Epithelial cell of proximal tubule (primary cell): ENCODE results near the gene CHD5. TPM values are rescaled to one million over a fixed set of nuclear protein-coding genes. Genes with fewer than 3 reads are reported as not detected.

Experiments
- DNase-seq: peaks from one replicate; pipeline ENCODE4 v3.0.0-alpha.2; 2011; ENCODE audit warnings: low read depth
- H3K4me3 ChIP-seq: 2 replicates; pipeline ENCODE4 v1.5.1; 2011; ENCODE audit warnings: low read depth, mild to moderate bottlenecking, low read length
- total RNA-seq: library from RNA; depleted of rRNA; stranded (reverse); fragments of >200 nt; gene quantifications from 2 replicates; pipeline ENCODE4 v1.2.3, GENCODE V29; 2015
- TF ChIP-seq, protein P1 (sequence below): conservative IDR thresholded peaks from 2 replicates; pipeline ENCODE4 v1.5.1; 2012; ENCODE audit warnings: low read depth, mild to moderate bottlenecking, low read length

The CHD5 gene
- total RNA-seq, 1 donor from 2014 or later = under 0.01 TPM

- TF ChIP-seq, protein P1, sequence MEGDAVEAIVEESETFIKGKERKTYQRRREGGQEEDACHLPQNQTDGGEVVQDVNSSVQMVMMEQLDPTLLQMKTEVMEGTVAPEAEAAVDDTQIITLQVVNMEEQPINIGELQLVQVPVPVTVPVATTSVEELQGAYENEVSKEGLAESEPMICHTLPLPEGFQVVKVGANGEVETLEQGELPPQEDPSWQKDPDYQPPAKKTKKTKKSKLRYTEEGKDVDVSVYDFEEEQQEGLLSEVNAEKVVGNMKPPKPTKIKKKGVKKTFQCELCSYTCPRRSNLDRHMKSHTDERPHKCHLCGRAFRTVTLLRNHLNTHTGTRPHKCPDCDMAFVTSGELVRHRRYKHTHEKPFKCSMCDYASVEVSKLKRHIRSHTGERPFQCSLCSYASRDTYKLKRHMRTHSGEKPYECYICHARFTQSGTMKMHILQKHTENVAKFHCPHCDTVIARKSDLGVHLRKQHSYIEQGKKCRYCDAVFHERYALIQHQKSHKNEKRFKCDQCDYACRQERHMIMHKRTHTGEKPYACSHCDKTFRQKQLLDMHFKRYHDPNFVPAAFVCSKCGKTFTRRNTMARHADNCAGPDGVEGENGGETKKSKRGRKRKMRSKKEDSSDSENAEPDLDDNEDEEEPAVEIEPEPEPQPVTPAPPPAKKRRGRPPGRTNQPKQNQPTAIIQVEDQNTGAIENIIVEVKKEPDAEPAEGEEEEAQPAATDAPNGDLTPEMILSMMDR = no peak
- no peak for DNase-seq
Measured at GRCh38 chr1:6110326-6110725, 69.8 kb downstream of the CHD5 start.

GRCh38 chr1:6109688-6110087 is 70.4 kb downstream of the CHD5 start:
- TF ChIP-seq, protein P1 = no peak
- no peak for DNase-seq
- H3K4me3 ChIP-seq = no peak overlapping the region

More at GRCh38 chr1:6110326-6110725, 69.8 kb downstream of the CHD5 start:
- no peak overlapping the region for H3K4me3 ChIP-seq

- DNase-seq = no peak
- H3K4me3 ChIP-seq = no peak overlapping the region
- TF ChIP-seq, protein P1 = peak; percentile 74
Measured at GRCh38 chr1:6108937-6109614, 71.0 kb downstream of the CHD5 start.

DNA sequence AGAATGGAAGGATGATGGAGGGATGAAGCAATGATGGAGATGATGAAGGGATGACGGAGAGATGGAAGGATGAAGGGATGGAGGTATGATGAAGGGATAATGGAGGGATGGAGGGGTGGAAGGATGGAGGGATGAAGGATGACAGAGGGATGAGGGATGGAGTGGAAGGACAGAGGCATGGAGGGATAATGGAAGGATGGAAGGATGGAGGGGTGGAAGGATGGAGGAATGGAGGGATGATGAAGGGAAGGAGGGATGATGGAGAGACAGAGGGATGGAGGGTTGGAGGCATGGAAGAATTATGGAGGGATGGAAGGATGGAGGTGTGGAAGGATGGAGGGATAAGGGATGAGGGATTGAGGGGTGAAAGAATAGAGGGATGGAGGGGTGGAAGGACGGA is 71.6 kb downstream of the CHD5 start:
- H3K4me3 ChIP-seq = no peak overlapping the region
- no peak for DNase-seq
- TF ChIP-seq, protein P1 = no peak

DNA sequence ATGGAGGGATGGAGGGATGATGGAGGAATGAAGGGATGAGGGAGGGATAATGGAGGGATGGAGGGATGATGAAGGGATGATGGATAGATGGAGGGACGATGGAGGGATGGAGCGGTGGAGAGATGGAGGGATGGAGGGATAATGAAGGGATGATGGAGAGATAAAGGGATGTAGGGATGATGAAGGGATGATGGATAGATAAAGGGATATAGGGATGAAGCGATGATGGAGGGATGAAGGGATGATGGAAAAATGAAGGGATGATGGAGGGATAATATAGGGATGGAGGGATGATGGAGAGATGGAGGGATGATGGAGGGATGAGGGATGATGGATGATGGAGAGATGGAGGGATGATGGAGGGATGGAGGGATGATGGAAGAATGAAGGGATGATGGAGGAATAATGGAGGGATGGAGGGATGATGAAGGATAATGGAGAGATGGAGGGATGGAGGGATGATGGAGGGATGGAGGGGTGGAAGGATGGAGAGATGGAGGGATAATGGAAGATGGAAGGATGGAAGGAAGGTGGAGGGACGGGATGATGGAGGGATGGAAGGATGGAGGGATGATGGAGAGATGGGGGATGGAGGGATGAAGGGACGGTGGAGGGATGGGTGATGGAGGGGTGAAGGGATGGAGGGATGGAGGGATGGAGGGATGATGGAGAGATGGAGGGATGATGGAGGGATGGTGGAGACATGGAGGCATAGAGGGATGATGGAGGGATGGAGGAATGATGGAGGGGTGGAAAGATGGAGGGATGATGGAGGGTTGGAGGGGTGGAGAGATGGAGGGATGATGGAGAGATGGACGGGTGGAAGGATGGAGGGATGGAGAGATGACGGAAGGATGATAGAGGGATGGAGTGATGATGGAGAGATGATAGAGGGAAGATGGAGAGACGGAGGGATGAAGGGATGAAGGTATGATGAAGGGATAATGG is 72.4 kb downstream of the CHD5 start:
- TF ChIP-seq, protein P1 = no peak
- DNase-seq = no peak
- H3K4me3 ChIP-seq = no peak overlapping the region

GRCh38 chr1:6106977-6107376 is 73.1 kb downstream of the CHD5 start:
- no peak overlapping the region for H3K4me3 ChIP-seq
- TF ChIP-seq, protein P1 = no peak
- DNase-seq = no peak
